ENCODE measurements around the gene HAPLN2.

Gene HAPLN2

GRCh38 chr1:156646738-156647211 is 27.6 kb downstream of the HAPLN2 start:
- DNase-seq, result no peak

GRCh38 chr1:156647351-156647750 is 28.1 kb downstream of the HAPLN2 start:
- no peak for DNase-seq

GRCh38 chr1:156648496-156648895 is 29.3 kb downstream of the HAPLN2 start:
- no peak for DNase-seq

DNA sequence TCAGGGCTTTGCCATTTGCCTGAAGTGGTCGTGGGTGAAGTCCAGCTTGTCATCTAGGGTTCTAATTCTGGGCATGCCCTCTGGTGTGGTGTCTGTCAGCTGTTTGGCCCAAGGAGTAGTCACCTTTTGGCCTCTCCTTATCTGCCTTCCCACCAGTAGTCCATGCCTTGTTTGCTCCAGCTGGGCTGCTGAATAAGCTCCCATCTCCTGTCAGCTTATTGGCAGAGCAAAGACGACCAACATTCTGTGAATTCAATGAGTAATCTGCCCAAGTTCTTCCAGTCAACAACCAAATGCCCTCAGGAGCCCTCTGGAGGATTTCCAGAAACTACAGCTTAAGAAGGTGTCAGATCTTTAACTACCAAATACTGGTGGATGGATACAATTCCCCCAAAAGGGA is 29.7 kb downstream of the HAPLN2 start:
- no peak for DNase-seq

DNA sequence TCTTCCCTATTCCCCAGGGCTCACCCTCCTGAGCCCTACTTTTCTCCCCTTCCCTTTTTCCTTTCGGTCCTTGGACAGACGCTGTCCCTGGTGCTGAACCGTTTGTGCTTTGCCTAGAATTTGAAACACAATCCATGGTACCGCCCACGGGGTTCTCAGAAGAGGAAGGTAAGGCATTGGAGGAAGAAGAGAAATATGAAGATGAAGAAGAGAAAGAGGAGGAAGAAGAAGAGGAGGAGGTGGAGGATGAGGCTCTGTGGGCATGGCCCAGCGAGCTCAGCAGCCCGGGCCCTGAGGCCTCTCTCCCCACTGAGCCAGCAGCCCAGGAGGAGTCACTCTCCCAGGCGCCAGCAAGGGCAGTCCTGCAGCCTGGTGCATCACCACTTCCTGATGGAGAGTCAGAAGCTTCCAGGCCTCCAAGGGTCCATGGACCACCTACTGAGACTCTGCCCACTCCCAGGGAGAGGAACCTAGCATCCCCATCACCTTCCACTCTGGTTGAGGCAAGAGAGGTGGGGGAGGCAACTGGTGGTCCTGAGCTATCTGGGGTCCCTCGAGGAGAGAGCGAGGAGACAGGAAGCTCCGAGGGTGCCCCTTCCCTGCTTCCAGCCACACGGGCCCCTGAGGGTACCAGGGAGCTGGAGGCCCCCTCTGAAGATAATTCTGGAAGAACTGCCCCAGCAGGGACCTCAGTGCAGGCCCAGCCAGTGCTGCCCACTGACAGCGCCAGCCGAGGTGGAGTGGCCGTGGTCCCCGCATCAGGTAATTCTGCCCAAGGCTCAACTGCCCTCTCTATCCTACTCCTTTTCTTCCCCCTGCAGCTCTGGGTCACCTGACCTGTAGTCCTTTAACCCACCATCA is 33.1 kb downstream of the HAPLN2 start:
- no peak for DNase-seq

DNA sequence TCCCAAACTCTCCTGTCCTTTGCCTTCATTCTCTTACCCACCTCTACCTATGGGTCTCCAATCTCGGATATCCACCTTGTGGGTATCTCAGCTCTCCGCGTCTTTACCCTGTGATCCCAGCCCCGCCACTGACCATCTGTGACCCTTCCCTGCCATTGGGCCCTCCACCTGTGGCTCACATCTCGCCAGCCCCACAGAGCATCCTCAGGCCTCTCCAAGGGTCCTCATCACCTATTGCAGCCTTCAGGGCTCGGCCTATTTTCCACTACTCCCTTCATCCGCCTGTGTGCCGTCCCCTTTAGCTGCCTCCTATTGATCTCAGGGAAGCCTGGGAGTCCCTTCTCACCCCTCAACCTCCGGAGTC is 33.8 kb downstream of the HAPLN2 start:
- no peak for DNase-seq

- DNase-seq, result no peak
These were observed 35.5 kb downstream of the HAPLN2 start for GRCh38 chr1:156654700-156655099.

GRCh38 chr1:156655151-156655903 is 36.1 kb downstream of the HAPLN2 start:
- no peak for DNase-seq

- no peak for DNase-seq
These were observed 36.8 kb downstream of the HAPLN2 start for GRCh38 chr1:156655904-156656516.

GRCh38 chr1:156656806-156657740 is 37.9 kb downstream of the HAPLN2 start:
- no peak for DNase-seq

- no peak for DNase-seq
These were observed 38.6 kb downstream of the HAPLN2 start for GRCh38 chr1:156657741-156658319.

DNA sequence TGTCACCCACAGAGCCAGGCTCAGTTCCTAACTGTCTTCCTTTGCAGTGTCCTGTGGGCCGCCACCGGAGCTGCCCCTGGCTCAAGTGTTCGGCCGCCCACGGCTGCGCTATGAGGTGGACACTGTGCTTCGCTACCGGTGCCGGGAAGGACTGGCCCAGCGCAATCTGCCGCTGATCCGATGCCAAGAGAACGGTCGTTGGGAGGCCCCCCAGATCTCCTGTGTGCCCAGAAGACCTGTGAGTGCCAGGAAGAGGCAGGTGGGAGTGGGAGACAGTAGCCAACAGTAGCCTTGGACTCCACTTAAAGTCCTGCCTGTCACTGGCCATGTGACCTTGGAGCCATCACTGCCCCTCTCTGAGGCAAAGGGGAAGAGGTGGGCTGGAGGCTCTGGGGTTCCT is 39.3 kb downstream of the HAPLN2 start:
- no peak for DNase-seq

DNA sequence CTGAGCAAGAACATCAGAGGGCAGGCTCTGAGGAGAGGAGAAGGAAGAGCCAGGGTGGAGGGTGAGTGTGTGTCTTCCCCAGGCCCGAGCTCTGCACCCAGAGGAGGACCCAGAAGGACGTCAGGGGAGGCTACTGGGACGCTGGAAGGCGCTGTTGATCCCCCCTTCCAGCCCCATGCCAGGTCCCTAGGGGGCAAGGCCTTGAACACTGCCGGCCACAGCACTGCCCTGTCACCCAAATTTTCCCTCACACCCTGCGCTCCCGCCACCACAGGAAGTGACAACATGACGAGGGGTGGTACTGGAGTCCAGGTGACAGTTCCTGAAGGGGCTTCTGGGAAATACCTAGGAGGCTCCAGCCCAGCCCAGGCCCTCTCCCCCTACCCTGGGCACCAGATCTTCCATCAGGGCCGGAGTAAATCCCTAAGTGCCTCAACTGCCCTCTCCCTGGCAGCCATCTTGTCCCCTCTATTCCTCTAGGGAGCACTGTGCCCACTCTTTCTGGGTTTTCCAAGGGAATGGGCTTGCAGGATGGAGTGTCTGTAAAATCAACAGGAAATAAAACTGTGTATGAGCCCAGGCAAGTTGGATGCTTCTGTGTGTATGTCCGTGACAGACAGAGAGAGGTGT is 39.8 kb downstream of the HAPLN2 start:
- no peak for DNase-seq

DNA sequence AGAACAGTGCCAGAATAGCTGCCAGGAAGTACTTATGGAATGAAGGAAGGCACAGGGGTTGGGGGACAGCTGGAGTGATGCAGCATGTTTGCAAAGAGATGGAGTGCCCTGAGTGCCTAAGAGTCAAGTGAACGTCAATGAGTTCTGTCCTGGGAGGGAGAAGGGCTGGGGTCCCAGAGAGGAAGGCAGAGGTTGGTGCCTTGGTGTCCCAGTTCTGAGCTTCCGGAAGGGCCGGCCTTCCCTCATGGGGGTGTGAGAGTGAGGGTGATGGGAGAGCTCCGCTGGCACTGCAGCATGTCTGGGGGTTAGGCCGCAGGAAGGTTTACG is 40.4 kb downstream of the HAPLN2 start:
- no peak for DNase-seq

DNA sequence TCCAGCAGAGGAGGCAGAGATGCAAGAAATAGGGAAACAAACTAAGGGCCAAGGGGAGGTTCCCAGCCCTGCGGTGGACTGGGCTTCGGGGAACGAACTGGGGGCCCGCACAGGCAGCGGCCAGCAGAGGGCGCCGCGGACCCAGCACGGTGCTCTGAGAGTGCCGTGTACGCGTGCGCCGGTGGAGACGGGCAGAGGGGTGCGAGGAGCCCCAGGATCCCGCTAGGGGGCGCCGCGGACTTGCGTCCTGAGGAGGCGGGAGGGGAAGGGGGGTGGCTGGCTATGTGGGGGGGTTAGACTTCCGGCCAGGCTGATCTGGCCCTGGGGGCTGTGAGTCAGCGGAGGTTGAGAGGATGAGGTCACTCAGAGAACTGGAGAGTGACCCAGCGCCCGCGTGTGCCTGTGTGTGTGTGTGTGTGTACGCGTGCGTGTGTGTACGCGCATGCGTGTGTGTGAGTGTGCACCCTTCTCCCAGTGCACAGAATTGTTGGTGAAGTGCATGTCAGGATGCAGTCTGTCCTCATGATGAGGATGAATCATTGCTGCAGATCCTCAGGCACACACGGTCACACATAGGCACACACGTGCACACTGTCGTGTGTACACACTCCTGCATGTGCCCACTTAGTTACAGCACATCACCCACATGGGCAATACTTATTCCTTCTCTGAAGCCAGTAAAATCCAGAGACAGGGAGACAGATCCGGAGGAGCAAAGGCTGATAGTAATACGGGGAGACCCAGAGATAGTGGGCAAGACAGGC is 41.0 kb downstream of the HAPLN2 start:
- peak; percentile 97 for DNase-seq

GRCh38 chr1:156660752-156661112 is 41.5 kb downstream of the HAPLN2 start:
- DNase-seq, result no peak

GRCh38 chr1:156662005-156662799 is 43.0 kb downstream of the HAPLN2 start:
- no peak for DNase-seq

GRCh38 chr1:156662800-156663055 is 43.5 kb downstream of the HAPLN2 start:
- no peak for DNase-seq

DNA sequence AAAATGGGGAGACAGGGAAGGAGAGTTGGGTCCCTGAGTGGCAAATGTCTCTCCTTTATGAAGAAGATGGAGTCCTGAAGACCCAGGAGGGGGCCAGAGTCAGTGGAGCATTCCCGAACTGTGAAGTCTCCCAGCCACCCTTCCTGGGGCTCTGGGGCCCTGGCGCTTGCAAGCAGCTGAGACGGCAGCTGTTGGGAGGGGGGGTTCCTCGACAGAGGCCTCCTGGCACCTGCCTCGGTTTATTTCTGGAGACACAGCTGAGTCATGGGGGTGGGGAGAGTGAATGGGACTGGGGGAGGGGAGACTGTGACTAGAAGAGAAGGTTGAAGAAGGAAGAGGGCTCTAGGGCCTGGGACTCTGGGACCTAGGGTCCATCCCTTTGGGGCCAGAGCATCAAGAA is 44.0 kb downstream of the HAPLN2 start:
- no peak for DNase-seq

GRCh38 chr1:156664046-156664766 is 45.0 kb downstream of the HAPLN2 start:
- DNase-seq, result no peak
